Ishikawa (cell line): ENCODE results near the gene MECR.

Experiments used
- CEBPB ChIP-seq: IDR thresholded peaks from 2 replicates; pipeline ENCODE4 v1.6.1; 2012
- CREB1 ChIP-seq: IDR thresholded peaks from 2 replicates; pipeline ENCODE4 v1.6.1; 2012; ENCODE audit warnings: low read depth
- EP300 ChIP-seq: IDR thresholded peaks from 2 replicates; pipeline ENCODE4 v1.6.1; 2012; ENCODE audit warnings: borderline replicate concordance
- FOXM1 ChIP-seq: IDR thresholded peaks from 2 replicates; pipeline ENCODE4 v1.6.1; 2012; ENCODE audit warnings: low read depth, borderline replicate concordance
- NFIC ChIP-seq: IDR thresholded peaks from 2 replicates; pipeline ENCODE4 v1.6.1; 2012
- RAD21 ChIP-seq: IDR thresholded peaks from 2 replicates; pipeline ENCODE4 v1.6.1; 2012; ENCODE audit warnings: low read depth
- TAF1 ChIP-seq: IDR thresholded peaks from 2 replicates; pipeline ENCODE4 v1.6.1; 2012; ENCODE audit warnings: low read depth, mild to moderate bottlenecking
- TCF12 ChIP-seq: IDR thresholded peaks from 2 replicates; pipeline ENCODE4 v1.6.1; 2012; ENCODE audit warnings: low read depth
- TEAD4 ChIP-seq: IDR thresholded peaks from 2 replicates; pipeline ENCODE4 v1.6.1; 2012
- YY1 ChIP-seq: IDR thresholded peaks from 2 replicates; pipeline ENCODE4 v1.6.1; 2012; ENCODE audit warnings: low read depth
- TF ChIP-seq, protein P1 (sequence below): IDR thresholded peaks from 2 replicates; pipeline ENCODE4 v1.6.1; 2012
- TF ChIP-seq, protein P2 (sequence below): IDR thresholded peaks from 2 replicates; pipeline ENCODE4 v1.6.1; 2012; ENCODE audit warnings: low read depth, mild to moderate bottlenecking

Gene MECR

DNA sequence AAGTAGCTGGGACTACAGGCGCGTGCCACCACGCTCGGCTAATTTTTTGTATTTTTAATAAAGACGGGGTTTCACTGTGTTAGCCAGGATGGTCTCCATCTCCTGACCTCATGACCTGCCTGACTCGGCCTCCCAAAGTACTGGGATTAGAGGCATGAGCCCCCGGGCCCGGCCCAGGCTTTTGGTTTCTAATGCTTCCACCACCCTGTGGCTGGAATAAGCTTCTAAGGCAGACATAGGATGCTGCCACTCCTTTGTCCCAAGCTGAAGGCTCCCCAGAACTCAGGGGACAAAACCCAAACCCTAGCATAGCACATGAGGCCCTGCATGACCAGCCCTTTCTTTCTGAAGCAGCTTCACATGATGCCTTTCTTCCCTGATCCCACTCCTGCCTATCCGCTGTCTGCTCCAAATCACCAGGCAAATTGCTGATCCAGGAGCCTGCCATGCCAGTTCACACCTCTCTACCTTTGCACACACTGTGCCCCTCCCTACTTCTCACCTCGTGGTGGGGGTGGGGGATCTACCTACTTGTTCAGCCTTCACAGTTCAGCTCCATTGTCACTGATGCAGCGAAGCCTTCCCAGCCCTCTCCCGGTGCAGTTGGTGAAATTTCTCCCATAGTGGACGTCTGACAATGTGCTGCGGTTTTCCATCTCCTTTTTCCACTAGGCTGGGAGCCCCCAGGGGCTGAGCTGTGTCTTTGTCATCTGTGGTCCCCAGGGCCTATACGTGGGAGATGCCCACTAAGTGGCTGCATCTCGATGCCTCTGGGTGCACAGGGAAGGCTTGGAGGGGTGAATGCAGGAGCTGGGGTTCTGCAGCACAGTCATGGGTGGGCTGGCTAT is 12.5 kb upstream of the MECR start:
- TF ChIP-seq YY1 (no peak), TEAD4 (no peak), TAF1 (no peak), TCF12 (no peak)

DNA sequence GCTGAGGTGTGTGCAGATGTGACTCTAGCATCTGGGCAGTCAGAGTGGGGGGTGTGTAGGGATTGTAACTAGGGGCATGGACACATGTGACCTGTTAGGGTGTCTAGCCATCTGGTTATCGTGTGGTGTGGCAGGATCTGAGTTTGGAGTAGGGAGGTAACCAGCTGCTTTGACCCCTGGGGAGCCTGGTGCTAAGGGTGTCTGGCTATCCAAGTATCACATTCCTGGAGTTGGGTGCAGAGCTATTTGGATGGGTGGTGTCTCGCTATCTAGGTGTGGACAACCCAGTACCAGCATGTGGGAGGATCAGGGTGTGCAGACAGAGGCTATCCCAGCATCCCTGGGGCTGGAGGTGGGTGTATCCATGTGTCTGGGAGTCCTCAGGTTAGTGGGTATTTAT is 10.3 kb upstream of the MECR start:
- no peak for TF ChIP-seq EP300
- TF ChIP-seq, protein P1, sequence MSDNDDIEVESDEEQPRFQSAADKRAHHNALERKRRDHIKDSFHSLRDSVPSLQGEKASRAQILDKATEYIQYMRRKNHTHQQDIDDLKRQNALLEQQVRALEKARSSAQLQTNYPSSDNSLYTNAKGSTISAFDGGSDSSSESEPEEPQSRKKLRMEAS = no peak

DNA sequence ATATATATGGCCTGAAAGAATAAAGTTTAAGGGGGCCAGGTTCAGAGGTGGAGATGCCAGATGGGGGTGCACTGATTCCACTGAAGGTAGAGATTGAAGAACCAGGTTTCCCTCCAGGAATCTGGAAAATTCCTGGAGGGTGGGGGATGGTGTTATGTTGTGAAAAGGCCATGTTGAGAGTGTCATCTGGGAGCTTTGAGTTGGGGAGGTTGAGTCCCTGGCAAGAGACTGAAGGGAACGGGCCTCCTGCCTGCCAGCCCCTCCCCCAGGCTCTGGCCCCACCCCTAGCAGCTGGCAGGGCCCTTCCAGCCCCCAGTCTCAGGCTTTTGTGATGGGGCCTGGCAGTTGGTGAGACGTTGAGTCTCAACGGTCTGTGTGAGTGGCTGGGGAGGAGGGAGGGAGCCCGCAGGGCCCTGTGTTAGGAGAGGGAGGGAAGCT is 9.7 kb upstream of the MECR start:
- TF ChIP-seq TCF12 = no peak
- peak; percentile 32; the same call in 1 of the 2 replicates for TF ChIP-seq RAD21

DNA sequence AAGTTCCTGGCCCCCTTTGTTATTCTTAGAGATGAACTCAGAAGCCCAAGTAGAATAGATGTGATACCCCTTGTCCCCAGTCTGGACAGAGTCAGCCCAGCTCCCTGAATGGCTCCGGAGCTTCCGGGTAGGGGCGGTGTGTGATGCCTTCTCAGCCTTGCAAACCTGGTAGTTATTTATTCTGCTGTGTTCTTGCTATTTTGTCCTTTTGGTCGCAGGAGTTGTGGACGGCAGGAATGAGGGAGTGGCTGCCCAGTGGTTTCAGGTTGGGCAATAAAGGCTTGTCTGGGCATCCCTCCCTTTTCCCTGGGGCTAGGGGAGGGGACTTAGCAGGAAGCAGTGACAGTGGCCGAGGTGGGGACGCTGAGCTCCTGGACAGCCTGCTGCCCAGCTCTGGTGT is 8.4 kb upstream of the MECR start:
- TF ChIP-seq EP300 (no peak), TCF12 (no peak)

DNA sequence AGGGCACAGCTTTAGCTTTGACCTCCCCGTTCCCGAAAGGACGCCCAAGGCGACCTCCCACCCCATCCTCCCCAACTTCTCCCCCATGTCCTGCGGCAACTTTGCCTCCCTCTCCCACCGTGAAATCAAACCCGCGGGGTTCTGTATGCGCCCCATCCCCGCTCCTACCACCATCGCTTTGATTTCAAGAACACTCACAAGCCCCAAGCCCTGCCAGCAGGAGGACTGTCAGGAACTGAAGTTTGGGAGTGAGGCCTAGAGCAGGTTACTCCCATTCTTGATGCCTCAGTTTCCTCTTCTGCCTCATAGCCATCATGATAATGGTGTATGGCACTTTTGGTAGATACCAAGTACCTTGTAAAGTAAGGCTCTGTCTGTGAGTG is 7.9 kb upstream of the MECR start:
- no peak for TF ChIP-seq TCF12
- no peak for TF ChIP-seq TAF1
- TF ChIP-seq, protein P2, sequence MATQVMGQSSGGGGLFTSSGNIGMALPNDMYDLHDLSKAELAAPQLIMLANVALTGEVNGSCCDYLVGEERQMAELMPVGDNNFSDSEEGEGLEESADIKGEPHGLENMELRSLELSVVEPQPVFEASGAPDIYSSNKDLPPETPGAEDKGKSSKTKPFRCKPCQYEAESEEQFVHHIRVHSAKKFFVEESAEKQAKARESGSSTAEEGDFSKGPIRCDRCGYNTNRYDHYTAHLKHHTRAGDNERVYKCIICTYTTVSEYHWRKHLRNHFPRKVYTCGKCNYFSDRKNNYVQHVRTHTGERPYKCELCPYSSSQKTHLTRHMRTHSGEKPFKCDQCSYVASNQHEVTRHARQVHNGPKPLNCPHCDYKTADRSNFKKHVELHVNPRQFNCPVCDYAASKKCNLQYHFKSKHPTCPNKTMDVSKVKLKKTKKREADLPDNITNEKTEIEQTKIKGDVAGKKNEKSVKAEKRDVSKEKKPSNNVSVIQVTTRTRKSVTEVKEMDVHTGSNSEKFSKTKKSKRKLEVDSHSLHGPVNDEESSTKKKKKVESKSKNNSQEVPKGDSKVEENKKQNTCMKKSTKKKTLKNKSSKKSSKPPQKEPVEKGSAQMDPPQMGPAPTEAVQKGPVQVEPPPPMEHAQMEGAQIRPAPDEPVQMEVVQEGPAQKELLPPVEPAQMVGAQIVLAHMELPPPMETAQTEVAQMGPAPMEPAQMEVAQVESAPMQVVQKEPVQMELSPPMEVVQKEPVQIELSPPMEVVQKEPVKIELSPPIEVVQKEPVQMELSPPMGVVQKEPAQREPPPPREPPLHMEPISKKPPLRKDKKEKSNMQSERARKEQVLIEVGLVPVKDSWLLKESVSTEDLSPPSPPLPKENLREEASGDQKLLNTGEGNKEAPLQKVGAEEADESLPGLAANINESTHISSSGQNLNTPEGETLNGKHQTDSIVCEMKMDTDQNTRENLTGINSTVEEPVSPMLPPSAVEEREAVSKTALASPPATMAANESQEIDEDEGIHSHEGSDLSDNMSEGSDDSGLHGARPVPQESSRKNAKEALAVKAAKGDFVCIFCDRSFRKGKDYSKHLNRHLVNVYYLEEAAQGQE = no peak
- no peak for TF ChIP-seq NFIC

DNA sequence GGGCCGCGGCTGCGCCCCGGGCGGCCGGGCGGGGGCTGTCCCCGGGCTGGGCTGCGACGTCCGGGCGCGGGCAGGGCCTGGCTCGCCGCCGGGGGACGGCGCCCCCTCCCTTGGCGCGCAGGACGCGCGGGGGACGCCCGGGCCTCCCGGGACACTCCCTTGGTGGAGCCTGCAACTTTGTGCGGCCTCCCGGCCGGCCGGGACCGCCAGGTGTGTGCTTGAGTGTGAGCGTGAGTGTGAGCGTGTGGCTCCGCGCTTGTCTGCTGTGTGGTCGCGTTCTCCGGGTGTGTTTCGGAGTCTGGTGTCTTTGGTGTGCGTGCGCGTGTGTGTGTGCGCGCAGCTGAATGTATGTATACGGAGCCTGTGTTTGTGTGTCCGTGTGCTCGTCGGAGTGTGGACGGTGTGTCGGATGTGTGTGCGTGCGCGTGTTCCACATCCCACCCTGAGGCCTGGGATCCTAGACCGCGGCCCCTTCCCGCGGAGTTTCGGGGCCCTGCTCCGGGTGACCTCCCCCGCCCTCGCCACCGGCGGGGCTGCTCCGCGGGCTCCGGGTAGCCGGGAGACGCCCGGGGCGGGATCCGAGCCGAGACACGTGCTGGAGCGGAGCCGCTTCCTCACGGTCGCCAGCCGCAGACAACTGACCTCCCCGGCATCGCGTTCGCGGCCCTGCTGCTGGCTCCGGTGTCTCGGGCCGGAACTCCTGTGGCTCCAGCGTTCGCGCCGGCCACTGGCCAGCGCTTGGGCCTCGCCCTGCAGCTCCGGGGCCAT is 7.3 kb upstream of the MECR start:
- no peak for TF ChIP-seq TAF1
- TF ChIP-seq, protein P1 = 0 out of 2 replicates have a peak, but pooled peaks have one; percentile 19

DNA sequence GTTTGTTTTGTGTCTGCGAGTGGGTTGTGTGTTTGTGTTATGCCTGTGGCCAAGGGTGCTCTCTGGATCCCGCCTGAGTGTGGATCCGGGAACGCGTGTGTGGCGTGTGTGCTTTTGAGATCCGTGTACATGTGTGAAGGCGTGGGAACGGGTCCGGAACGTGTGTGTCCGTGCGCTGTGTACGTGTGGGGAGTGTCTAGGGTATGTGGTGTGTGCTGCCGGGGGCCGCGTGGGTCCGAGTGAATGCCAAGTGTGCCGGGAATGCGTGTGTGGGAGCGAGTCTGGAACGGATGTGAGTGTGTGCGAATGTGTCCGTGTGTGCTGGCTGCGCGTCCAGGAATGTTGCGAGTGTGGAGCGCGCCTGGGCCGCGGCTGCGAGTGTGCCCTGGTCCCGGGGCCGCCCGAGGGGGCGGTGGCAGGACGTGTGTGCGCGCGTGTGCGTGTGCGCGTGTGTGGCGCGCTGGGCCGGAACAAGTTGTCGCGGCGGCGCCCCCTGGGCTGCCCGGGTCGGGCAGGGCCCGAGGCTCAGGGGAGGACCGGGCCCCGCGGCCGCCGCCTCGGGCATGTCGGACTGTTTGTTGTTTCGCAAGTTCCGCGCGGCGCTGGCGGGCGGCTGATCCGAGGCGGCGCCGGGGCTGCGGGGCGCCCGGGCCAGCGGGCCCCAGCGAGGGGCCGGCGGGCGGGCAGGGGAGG is 6.5 kb upstream of the MECR start:
- TF ChIP-seq, protein P1 = peak; percentile 10; the same call in 1 of the 2 replicates
- TF ChIP-seq TEAD4 (peak; percentile 45; the same call in 1 of the 2 replicates), CEBPB (peak; percentile 55; the same call in 1 of the 2 replicates), EP300 (no peak)

DNA sequence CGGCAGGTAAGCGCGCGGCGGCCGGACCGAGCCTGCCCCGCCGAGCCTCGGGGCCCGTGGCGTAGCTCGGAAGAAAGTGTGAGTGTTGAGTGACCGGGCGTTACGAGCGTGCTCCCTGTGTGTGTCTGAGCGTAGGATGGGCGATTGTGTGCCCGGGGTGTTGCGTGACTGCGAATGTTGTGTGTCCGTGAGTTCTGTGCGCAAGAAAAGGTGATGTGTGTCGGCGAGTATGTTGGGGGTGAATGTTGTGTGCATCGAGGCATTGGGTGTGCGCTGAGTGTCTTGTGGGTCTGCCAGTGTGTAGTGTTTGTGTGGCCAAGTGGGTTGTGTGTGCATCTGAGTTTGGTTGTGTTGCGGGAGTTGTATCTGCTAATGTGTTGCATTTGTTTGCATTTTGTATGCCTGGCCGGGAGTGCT is 6.0 kb upstream of the MECR start:
- TF ChIP-seq, protein P2 = no peak
- TF ChIP-seq TAF1 (no peak), CREB1 (no peak), YY1 (no peak), FOXM1 (no peak), EP300 (no peak), TCF12 (no peak)
- TF ChIP-seq, protein P1 = peak; percentile 10; the same call in 1 of the 2 replicates
